Heart left ventricle (tissue), 13 donors: ENCODE measurements around the gene GREM2.

Experiments
- POLR2A ChIP-seq, 2 donors: fragments of 450-650 bp; IDR thresholded peaks; one replicate each; pipeline ENCODE4 v1.6.1; 2017; ENCODE audit warnings: antibody characterized with exemption in 2 of 2, mild to moderate bottlenecking in 2 of 2, moderate library complexity in 2 of 2
- TF ChIP-seq, protein P1 (sequence below), 12 donors: fragments of 200-600 bp; sonication (generic) in 4 of 12; IDR thresholded peaks; one replicate each; pipeline versions ENCODE4 v1.5.0 to v1.8.0; 2018 to 2022; ENCODE audit warnings: antibody characterized with exemption in 12 of 12, mild to moderate bottlenecking in 5 of 12
- donor health status: ischemic (EF 13 %, LVEDD 7.1; RV severe dilation, severe dysfunction).
- donor health status: DM: no; HTN: yes; CAD: no.
- donor health status: DM: no; HTN: no; CAD: no.
- donor health status: ischemic (EF 25% LVEDD 6.9; RV normal size, moderate dysfunction).
- donor health status: ischemic (EF 25% LVEDD 5.7; RV mildly dilated, moderate dysfunction).
- donor health status: ischemic (EF 35%, LVEDD 5.7; RV mildly dilated, moderate dysfunction).
- donor health status: nonischemic (EF 11% LVEDD 7.7; RV severe dilation, severe dysfunction).
- donor health status: DM: yes; HTN: yes; CAD: no.
- donor health status: PGD.
- donor health status: ischemic (EF 29% LVEDD 5.4; RV normal size, mild dysfunction).
- donor health status: nonischemic (EF 23%, LVEDD 6.1; RV moderate dilation, normal function).

DNA sequence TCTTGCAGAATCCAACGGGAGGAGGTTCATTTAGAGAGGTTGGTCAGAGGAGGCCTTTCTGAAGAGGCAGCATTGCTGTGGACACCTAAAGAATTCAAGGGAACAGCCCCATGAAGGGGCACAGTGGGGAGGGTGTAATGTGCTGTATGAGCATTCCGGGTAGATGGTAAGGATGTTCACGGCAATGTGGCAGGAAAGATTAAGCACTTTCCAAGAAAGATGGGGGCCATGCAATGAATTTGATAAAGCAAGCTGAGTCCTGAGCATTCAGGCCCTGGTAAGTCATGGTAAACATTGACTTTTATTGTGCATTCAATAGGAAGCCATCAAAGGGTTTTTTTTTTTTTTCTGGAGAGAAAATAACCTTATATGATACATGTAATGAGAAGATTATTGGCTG lies 166.6 kb downstream of the GREM2 start:
- TF ChIP-seq, protein P1, sequence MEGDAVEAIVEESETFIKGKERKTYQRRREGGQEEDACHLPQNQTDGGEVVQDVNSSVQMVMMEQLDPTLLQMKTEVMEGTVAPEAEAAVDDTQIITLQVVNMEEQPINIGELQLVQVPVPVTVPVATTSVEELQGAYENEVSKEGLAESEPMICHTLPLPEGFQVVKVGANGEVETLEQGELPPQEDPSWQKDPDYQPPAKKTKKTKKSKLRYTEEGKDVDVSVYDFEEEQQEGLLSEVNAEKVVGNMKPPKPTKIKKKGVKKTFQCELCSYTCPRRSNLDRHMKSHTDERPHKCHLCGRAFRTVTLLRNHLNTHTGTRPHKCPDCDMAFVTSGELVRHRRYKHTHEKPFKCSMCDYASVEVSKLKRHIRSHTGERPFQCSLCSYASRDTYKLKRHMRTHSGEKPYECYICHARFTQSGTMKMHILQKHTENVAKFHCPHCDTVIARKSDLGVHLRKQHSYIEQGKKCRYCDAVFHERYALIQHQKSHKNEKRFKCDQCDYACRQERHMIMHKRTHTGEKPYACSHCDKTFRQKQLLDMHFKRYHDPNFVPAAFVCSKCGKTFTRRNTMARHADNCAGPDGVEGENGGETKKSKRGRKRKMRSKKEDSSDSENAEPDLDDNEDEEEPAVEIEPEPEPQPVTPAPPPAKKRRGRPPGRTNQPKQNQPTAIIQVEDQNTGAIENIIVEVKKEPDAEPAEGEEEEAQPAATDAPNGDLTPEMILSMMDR (IDR thresholded peaks at IDR 0.05), result no peak
- no peak for TF ChIP-seq POLR2A (IDR thresholded peaks at IDR 0.05)
